ENCODE data around the gene TRIM63. TPM values are rescaled to one million over a fixed set of nuclear protein-coding genes. Genes with fewer than 3 reads are reported as not detected.
A peak's percentile ranks its signal among the peaks of the same experiment; 100 is the strongest.

Gene TRIM63
- total and polyA plus RNA-seq, 9 of the 15 experiments (the other 6 are each of a cell fraction or from before 2014, with no cell fraction given), result 0.08 to 0.57 (median 0.36) TPM

- no peak for TF ChIP-seq FOXA3 (CRISPR knock-in tag; conservative IDR thresholded peaks at IDR 0.05 in 1 of 2, IDR thresholded peaks at IDR 0.05 in 1 of 2)
- TF ChIP-seq ZNF449 (CRISPR knock-in tag; IDR thresholded peaks at IDR 0.05), result peak; percentile 31; the same call in 1 of the 2 replicates
- TF ChIP-seq, protein P1, sequence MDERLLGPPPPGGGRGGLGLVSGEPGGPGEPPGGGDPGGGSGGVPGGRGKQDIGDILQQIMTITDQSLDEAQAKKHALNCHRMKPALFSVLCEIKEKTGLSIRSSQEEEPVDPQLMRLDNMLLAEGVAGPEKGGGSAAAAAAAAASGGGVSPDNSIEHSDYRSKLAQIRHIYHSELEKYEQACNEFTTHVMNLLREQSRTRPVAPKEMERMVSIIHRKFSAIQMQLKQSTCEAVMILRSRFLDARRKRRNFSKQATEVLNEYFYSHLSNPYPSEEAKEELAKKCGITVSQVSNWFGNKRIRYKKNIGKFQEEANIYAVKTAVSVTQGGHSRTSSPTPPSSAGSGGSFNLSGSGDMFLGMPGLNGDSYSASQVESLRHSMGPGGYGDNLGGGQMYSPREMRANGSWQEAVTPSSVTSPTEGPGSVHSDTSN (CRISPR knock-in tag; IDR thresholded peaks at IDR 0.05; ENCODE audit: low read depth), result no peak
- TF ChIP-seq, protein P1 (tag; conservative IDR thresholded peaks at IDR 0.05; ENCODE audit: low read depth), result peak; percentile 71
- TF ChIP-seq DNMT1 (IDR thresholded peaks at IDR 0.05), result no peak
- 0 out of 2 replicates have a peak, but pooled peaks have one; percentile 21 for TF ChIP-seq ZBTB7A (IDR thresholded peaks at IDR 0.05; ENCODE audit: borderline replicate concordance, control insufficient read depth, low read depth, low read length)
- no peak for TF ChIP-seq ZNF79 (CRISPR knock-in tag; IDR thresholded peaks at IDR 0.05; ENCODE audit: low read depth)
- TF ChIP-seq MEIS2 (IDR thresholded peaks at IDR 0.05; ENCODE audit: partially characterized antibody), result peak; percentile 89
- peak; percentile 43 for TF ChIP-seq RBBP5 (IDR thresholded peaks at IDR 0.05; ENCODE audit: borderline replicate concordance, insufficient read depth, low read length, poor library complexity, severe bottlenecking)
- TF ChIP-seq ZNF764 (CRISPR knock-in tag; IDR thresholded peaks at IDR 0.05; ENCODE audit: low read depth), result no peak
- TF ChIP-seq, protein P2, sequence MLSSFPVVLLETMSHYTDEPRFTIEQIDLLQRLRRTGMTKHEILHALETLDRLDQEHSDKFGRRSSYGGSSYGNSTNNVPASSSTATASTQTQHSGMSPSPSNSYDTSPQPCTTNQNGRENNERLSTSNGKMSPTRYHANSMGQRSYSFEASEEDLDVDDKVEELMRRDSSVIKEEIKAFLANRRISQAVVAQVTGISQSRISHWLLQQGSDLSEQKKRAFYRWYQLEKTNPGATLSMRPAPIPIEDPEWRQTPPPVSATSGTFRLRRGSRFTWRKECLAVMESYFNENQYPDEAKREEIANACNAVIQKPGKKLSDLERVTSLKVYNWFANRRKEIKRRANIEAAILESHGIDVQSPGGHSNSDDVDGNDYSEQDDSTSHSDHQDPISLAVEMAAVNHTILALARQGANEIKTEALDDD (IDR thresholded peaks at IDR 0.05), result no peak
- TF ChIP-seq THRAP3 (IDR thresholded peaks at IDR 0.05; ENCODE audit: borderline replicate concordance), result no peak
- no peak for TF ChIP-seq XRCC5 (IDR thresholded peaks at IDR 0.05; ENCODE audit: low read depth, low read length)
- TF ChIP-seq, protein P3, sequence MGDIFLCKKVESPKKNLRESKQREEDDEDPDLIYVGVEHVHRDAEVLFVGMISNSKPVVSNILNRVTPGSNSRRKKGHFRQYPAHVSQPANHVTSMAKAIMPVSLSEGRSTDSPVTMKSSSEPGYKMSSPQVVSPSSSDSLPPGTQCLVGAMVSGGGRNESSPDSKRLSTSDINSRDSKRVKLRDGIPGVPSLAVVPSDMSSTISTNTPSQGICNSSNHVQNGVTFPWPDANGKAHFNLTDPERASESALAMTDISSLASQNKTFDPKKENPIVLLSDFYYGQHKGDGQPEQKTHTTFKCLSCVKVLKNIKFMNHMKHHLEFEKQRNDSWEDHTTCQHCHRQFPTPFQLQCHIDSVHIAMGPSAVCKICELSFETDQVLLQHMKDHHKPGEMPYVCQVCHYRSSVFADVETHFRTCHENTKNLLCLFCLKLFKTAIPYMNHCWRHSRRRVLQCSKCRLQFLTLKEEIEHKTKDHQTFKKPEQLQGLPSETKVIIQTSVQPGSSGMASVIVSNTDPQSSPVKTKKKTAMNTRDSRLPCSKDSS (IDR thresholded peaks at IDR 0.05; ENCODE audit: low read depth, partially characterized antibody), result no peak
- peak; percentile 41; the same call in 1 of the 2 replicates for TF ChIP-seq HIVEP1 (CRISPR knock-in tag; IDR thresholded peaks at IDR 0.05)
Observed at GRCh38 chr1:26094076-26094669, 26.7 kb upstream of the TRIM63 start (continued).
